Activated CD4-positive, alpha-beta memory T cell treated with anti-CD3 and anti-CD28 coated beads, Interleukin-2, amount 10 ng/mL, durations not matched to agents 7 days and 5 days (primary cell): Measurements from ENCODE around the gene ATP6V0D1. TPM values are rescaled to one million over a fixed set of nuclear protein-coding genes. Genes with fewer than 3 reads are reported as not detected.
"Not testable (repeated sequence)": the region's sequence is repeated elsewhere in the genome, so short reads cannot be mapped to it uniquely, and the experiment has no call there.

Source experiments
- CTCF ChIA-PET: fragments of 350-600 bp; sonication (Branson Sonifier 250); formaldehyde crosslinking; loops from one replicate; lab custom pipeline; 2021; ENCODE audit warnings: antibody characterized with exemption, inconsistent platforms; lab: Charles Lee
- POLR2A ChIA-PET: fragments of 350-600 bp; sonication (Branson Sonifier 250); formaldehyde crosslinking; loops from one replicate; lab custom pipeline; 2021; ENCODE audit warnings: antibody characterized with exemption; lab: Charles Lee
- DNase-seq: peaks from one replicate; pipeline ENCODE4 v3.0.0-alpha.2; 2020
- H3K27ac Mint-ChIP-seq: one replicate; pipeline ENCODE4 v1.8.0; 2021; ENCODE audit warnings: mild to moderate bottlenecking, mixed read lengths
- H3K27me3 Mint-ChIP-seq: one replicate; pipeline ENCODE4 v1.8.0; 2021; ENCODE audit warnings: mixed read lengths
- H3K36me3 Mint-ChIP-seq: one replicate; pipeline ENCODE4 v1.8.0; 2021; ENCODE audit warnings: low read depth, mixed read lengths
- H3K4me1 Mint-ChIP-seq: one replicate; pipeline ENCODE4 v1.8.0; 2021; ENCODE audit warnings: mixed read lengths
- H3K4me3 Mint-ChIP-seq: one replicate; pipeline ENCODE4 v1.8.0; 2021; ENCODE audit warnings: mild to moderate bottlenecking, mixed read lengths
- H3K9me3 Mint-ChIP-seq: one replicate; pipeline ENCODE4 v1.8.0; 2021; ENCODE audit warnings: mixed read lengths
- total RNA-seq, 2 experiments: library from RNA; stranded (reverse); gene quantifications; one replicate each; pipeline ENCODE4 v1.2.3, GENCODE V29; 2021

Gene ATP6V0D1
- total RNA-seq, 2 experiments from 2014 or later, result 52.8 to 59.5 TPM

DNA sequence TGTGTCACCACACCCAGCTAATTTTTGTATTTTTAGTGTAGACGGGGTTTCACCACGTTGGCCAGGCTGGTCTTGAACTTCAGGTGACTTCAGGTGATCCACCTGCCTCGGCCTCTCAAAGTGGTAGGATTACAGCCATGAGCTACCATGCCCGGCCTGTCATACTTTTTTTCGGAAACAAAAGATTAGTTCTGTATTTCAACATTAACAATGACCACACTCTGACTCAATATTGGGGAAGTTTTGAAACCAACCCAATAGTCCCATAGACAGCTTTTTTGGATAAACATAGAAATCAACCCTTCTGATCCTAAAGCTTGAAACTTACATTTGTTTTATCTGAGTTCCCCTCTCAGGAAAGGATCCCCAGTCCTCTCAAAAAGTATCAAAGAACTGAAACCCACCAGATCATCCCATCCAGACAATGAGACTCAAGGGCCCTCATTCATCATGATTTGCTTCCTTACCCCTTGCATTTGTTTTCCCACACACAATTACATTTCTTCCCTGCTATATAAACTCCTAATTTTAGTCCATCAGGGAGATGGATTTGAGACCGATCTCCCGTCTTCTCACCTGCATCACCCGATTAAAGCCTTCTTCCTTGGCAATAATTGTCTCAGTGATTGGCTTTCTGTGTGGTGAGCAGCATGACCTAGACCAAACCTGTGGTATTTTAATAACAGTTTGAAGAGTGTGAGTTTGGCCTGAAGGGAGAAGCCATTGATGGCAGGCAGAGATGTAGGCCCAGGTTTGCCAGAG lies 9.6 kb upstream of the ATP6V0D1 start:
- ChIA-PET POLR2A (interaction anchor here (3.1 to 6.6 kb wide), 2 partner anchors 9 to 24 kb away, joined by 10 to 32 read pairs; partner anchors contain the start of gene ATP6V0D1), CTCF (interaction anchor here (1.0 to 14.4 kb wide), 6 partner anchors 9 to 155 kb away, joined by 3 to 261 read pairs (median 10); partner anchors contain the start of genes ATP6V0D1 and CARMIL2)

DNA sequence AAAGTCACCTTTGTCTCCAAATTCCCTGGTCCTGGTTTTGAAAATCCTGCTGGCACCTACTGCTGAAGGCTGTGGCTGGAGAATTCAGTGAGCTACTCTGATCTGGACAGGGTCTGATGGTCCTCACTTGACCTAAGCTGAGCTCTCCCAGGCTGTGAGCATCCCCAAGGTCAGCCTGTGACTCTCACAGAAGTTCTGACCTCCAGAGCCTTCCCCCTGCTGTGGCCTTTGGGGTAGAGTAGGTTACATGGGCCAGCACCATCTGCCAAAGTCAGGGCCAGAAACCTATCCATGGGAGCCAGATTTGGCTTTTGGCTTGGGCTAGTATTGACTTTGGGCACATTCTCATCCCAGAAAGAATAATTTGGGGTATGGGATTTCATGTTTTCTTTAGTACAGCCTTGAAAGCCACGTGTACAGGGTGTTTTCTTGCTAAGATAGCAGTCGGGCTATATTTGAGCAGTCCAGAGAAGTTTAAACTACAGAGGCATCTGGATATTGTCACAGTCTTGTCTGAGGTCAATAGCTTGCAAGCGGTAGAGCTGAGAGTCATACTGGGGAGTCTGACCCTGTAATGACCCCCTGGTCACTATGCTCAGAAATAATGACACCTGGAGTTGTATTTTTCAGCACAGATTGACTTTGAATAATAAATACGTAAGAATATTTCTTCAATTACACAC lies 8.6 kb upstream of the ATP6V0D1 start:
- CTCF ChIA-PET, result interaction anchor here (0.8 to 14.4 kb wide), 5 partner anchors 8 to 156 kb away, joined by 3 to 261 read pairs (median 7); partner anchors contain the start of genes ATP6V0D1 and CARMIL2
- Mint-ChIP-seq H3K4me1 (peaks cover 5% of the 10 kb centered on the region), H3K36me3 (peaks cover 9% of the 10 kb centered on the region), H3K27me3 (no peaks in the 10 kb centered on the region), H3K27ac (no peak overlapping the region), H3K9me3 (no peaks in the 10 kb centered on the region), H3K4me3 (no peak overlapping the region)
- DNase-seq, result no peak
- POLR2A ChIA-PET, result interaction anchor here (3.1 to 6.6 kb wide), 2 partner anchors 8 to 25 kb away, joined by 10 to 32 read pairs; partner anchors contain the start of gene ATP6V0D1

More for the DNA sequence above, 9.6 kb upstream of the ATP6V0D1 start:
- H3K4me3 Mint-ChIP-seq, result no peak overlapping the region
- no peaks in the 10 kb centered on the region for H3K27me3 Mint-ChIP-seq
- peaks cover 7% of the 10 kb centered on the region for H3K4me1 Mint-ChIP-seq
- no peak for DNase-seq
- no peaks in the 10 kb centered on the region for H3K9me3 Mint-ChIP-seq
- H3K27ac Mint-ChIP-seq, result no peak overlapping the region
- peaks cover under 1% of the 10 kb centered on the region for H3K36me3 Mint-ChIP-seq

DNA sequence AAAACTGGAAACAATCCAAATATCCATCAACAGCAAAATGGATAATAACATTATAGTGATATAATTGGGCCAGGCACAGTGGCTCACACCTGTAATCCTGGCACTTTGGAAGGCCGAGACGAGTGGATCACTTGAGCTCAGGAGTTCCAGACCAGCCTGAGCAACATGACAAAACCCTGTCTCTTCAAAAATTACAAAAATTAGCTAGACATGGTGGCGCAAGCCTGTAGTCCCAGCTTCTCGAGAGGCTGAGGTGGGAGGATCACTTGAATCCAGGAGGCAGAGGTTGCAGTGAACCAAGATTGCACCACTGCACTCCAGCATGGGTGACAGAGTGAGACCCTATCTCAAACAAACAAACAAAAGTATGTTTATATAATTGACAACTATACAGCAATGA lies 6.6 kb upstream of the ATP6V0D1 start:
- H3K9me3 Mint-ChIP-seq, H3K4me3 Mint-ChIP-seq, H3K27me3 Mint-ChIP-seq, H3K27ac Mint-ChIP-seq, POLR2A ChIA-PET, DNase-seq: not testable (repeated sequence)
- peaks cover 16% of the 10 kb centered on the region for H3K36me3 Mint-ChIP-seq
- CTCF ChIA-PET, result interaction anchor here (1.5 to 14.4 kb wide), 2 partner anchors 27 to 33 kb away, joined by 6 to 261 read pairs; no protein-coding TSS in a partner anchor
- H3K4me1 Mint-ChIP-seq, result peaks cover 14% of the 10 kb centered on the region

DNA sequence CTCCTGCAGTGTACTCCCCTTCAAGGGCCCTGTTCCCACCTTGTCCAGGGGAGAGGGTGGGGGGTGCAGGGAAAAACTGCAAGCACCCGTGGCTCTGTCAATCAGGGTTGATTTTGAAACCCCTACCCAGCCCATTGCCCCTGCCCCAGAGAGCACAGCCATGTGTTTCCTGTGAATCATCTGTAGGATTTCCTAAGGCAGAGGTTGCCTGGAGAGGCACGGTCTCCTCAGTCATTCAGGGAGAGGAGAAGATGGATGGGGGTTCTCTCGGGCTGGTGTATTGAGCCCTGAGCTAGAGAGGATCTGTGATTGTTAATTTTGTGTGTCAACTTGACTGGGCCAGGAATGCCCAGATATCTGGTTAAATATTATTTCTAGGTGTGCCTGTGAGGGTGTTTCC lies 5.8 kb upstream of the ATP6V0D1 start:
- ChIA-PET POLR2A (no interaction called here), CTCF (interaction anchor here (1.5 to 14.4 kb wide), 2 partner anchors 28 to 34 kb away, joined by 6 to 261 read pairs; no protein-coding TSS in a partner anchor)
- H3K36me3 Mint-ChIP-seq, result peaks cover 16% of the 10 kb centered on the region
- H3K4me3 Mint-ChIP-seq, result no peak overlapping the region
- no peaks in the 10 kb centered on the region for H3K9me3 Mint-ChIP-seq
- no peak overlapping the region for H3K27ac Mint-ChIP-seq
- DNase-seq, result no peak
- peaks cover 17% of the 10 kb centered on the region for H3K4me1 Mint-ChIP-seq
- no peaks in the 10 kb centered on the region for H3K27me3 Mint-ChIP-seq

DNA sequence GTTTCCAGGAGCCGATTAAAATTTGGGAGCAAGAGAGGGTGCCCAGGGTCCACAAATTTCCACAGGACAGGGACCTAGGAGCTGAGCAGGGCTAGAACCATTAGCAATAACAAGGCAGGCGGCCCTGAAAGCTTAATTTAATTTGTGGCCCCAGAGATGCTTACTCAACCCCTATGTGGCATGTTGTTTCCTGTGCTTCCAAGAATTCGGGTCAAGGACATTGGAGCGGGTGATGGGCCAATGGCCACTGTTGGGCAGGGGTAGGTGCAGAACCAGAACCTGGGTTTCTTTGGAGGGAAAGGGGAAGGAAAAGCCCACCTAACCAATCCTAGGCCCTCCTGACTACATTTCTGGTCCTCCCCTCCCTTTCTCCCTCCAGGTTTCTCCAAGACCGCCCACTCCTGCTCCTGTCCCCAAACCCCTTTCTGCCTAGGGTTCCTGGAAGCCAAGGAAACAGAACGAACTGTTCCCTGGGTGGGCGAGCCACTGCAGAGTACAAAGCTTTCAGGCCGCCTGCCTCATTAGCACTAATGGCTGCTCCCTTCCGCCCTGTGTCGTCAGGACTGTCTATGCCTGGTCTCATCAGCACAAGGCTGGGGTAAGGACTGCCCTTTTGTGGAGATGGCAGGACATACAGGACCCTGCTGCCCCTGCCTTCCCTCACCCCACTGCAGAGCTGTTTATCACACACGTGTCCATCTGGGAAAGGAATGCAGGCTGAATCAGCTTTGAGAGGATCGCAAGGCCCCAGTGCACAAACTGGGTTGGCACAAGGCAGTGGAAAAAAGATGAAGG lies 3.0 kb upstream of the ATP6V0D1 start:
- Mint-ChIP-seq H3K27ac (peak overlapping the region; percentile 35), H3K4me3 (no peak overlapping the region), H3K9me3 (no peaks in the 10 kb centered on the region), H3K36me3 (peaks cover 16% of the 10 kb centered on the region), H3K27me3 (no peaks in the 10 kb centered on the region), H3K4me1 (peaks cover 31% of the 10 kb centered on the region)
- DNase-seq, result no peak
- CTCF ChIA-PET, result interaction anchor here (1.7 to 7.3 kb wide), 4 partner anchors 10 to 64 kb away, joined by 3 to 74 read pairs (median 39); no protein-coding TSS in a partner anchor
- POLR2A ChIA-PET, result no interaction called here

DNA sequence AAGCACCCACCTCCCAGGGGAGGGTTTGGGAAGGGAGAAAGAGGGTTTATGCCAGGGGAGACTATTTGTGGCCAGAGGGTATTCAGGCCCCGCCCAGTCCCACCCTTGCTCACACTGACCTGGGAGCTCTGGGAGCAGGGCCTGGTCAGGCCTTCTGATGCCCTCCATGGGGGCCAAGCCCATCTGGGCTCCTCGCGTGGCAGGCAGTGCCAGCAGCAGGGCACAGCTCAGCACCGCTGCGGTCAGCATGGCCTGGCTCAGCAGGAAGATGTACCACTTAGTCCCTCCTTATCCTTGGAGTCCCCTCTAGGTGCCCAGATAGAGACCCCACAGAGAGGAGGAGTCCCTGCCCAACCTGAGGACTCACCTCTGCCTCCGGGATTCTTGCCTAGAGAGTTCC lies 2.2 kb upstream of the ATP6V0D1 start, which contains the start of gene AGRP:
Gene AGRP (minus strand): TSS at position 398 of the 400 bp plus-strand sequence. CDS start 149 bp downstream, at position 249.
- POLR2A ChIA-PET, result interaction anchor here (0.6 kb wide), 1 partner anchor 313 kb away, joined by 3 read pairs; the partner anchor contains the start of gene NOL3
- Mint-ChIP-seq H3K27me3 (no peaks in the 10 kb centered on the region), H3K9me3 (no peaks in the 10 kb centered on the region), H3K36me3 (peaks cover 16% of the 10 kb centered on the region), H3K4me3 (peak within 1 kb of the TSS; percentile 98), H3K27ac (peak within 1 kb of the TSS; percentile 96), H3K4me1 (peaks cover 35% of the 10 kb centered on the region)
- CTCF ChIA-PET, result interaction anchor here (4.4 to 7.3 kb wide), 2 partner anchors 32 to 38 kb away, joined by 72 to 74 read pairs; no protein-coding TSS in a partner anchor
- DNase-seq, result no peak

DNA sequence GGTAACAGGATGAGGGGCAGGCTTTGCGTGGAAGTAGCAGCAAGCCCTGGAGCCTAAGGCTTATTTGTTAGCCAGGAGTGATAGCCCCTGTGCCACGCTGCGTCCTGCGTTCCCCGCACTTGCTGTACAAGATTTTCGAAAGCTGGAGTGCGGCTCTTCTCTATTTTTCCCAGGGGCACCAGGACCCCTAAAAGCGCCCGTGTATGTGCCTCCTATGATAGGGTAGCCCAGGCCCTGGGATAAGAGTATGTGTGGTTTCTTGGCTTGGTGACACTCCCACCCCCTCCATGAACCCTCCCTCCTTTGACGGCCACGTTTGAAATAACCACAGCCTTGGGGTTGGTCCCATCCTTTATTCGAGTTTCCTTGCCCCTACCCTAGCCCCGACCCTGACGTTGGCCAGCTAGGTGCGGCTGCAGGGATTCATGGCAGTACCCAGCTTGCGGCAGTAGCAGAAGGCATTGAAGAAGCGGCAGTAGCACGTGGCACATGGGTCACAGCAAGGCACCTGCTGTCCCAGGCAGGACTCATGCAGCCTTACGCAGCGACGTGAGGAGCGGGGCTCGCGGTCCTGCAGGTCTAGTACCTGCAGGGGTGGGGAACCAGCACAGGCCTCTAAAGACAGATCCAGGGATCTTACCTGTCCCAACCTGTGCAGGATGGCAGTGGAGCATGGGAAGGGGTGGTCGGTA lies 1.4 kb upstream of the ATP6V0D1 start:
- peak overlapping the region; percentile 98 for H3K4me3 Mint-ChIP-seq
- CTCF ChIA-PET, result interaction anchor here (1.0 to 7.3 kb wide), 16 partner anchors 9 to 190 kb away, joined by 3 to 74 read pairs (median 6); partner anchors contain the start of genes ACD, C16orf86 and ENKD1
- H3K4me1 Mint-ChIP-seq, result peaks cover 39% of the 10 kb centered on the region
- H3K36me3 Mint-ChIP-seq, result peaks cover 20% of the 10 kb centered on the region
- no peaks in the 10 kb centered on the region for H3K27me3 Mint-ChIP-seq
- POLR2A ChIA-PET, result interaction anchor here (0.6 to 3.0 kb wide), 10 partner anchors 10 to 312 kb away, joined by 3 to 32 read pairs (median 12); partner anchors contain the start of genes ACD, CTCF, NOL3 and PARD6A
- H3K9me3 Mint-ChIP-seq, result no peaks in the 10 kb centered on the region
- peak overlapping the region; percentile 96 for H3K27ac Mint-ChIP-seq
- DNase-seq, result no peak

DNA sequence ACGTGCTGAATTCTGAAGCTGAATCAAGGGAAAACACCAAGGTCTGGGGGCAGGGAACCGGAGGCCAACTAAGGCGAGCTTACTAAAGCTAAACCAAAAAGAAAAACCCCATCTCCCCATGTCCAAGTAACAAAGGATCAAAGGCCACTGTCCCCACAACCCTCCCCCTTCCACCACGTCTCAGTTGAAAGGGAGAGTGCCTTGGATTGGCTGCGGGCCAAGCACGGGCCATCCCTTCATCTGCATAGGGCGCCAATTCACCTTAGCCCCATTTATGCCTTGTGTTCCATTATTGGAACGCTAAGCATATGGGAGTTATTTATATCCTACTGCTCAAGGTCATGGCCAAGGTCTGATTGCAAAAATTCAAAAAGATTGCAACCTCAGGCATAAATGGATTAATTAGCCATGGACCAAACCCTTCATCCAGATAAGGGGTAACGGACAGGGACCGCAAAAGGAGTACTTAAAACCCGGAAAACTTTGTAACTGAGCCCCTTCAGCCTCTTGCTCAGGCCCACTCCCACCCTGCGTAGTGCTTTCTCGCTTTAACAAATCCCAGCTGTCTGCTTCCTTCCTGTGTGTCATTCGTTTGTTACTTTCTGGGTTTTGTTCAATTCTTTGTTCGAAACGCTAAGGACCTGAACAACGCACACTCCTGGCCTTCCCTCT lies 740 bp upstream of the ATP6V0D1 start:
- H3K9me3 Mint-ChIP-seq, result no peaks in the 10 kb centered on the region
- CTCF ChIA-PET, result interaction anchor here (0.7 to 7.3 kb wide), 41 partner anchors 8 to 534 kb away, joined by 3 to 74 read pairs (median 5); partner anchors contain the start of genes ACD, C16orf86, CARMIL2 and CTCF
- H3K4me1 Mint-ChIP-seq, result peaks cover 39% of the 10 kb centered on the region
- no peaks in the 10 kb centered on the region for H3K27me3 Mint-ChIP-seq
- H3K4me3 Mint-ChIP-seq, result peak overlapping the region; percentile 98
- peak overlapping the region; percentile 96 for H3K27ac Mint-ChIP-seq
- peaks cover 20% of the 10 kb centered on the region for H3K36me3 Mint-ChIP-seq
- POLR2A ChIA-PET, result interaction anchor here (0.7 to 3.0 kb wide), 32 partner anchors 9 to 455 kb away, joined by 3 to 32 read pairs (median 5); partner anchors contain the start of genes ACD, CARMIL2, CTCF and FHOD1
- peak; percentile 69 for DNase-seq

DNA sequence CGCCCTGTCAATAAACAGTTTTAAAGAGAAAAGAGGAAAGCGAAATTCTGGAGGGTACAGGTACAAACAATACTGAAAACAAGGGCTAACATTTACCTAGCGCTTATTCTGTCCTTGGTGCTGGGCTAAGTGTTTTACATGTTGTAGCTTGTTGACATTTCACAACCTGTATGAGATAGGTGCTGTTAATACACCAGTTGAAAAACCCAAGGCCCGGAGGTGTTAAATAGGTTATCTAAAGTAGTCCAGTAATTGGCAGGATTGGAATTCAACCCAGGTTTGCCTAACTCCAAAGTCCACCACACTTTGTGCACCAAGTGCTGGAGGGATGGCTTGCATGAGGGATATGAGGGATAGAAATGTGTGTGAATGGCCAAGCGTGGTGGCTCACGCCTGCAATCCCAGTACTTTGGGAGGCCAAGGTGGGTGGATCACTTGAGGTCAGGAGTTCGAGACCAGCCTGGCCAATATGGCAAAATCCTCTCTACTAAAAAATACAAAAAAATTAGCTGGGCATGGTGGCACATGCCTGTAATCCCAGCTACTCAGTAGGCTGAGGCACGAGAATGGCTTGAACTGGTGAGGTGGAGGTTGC lies 2.9 kb downstream of the ATP6V0D1 start:
- CTCF ChIA-PET, result no interaction called here
- no peak for DNase-seq
- no peak overlapping the region for H3K27ac Mint-ChIP-seq
- H3K4me1 Mint-ChIP-seq, result peaks cover 40% of the 10 kb centered on the region
- peaks cover 9% of the 10 kb centered on the region for H3K36me3 Mint-ChIP-seq
- H3K4me3 Mint-ChIP-seq, result no peak overlapping the region
- POLR2A ChIA-PET, result no interaction called here
- no peaks in the 10 kb centered on the region for H3K27me3 Mint-ChIP-seq
- H3K9me3 Mint-ChIP-seq, result no peaks in the 10 kb centered on the region

DNA sequence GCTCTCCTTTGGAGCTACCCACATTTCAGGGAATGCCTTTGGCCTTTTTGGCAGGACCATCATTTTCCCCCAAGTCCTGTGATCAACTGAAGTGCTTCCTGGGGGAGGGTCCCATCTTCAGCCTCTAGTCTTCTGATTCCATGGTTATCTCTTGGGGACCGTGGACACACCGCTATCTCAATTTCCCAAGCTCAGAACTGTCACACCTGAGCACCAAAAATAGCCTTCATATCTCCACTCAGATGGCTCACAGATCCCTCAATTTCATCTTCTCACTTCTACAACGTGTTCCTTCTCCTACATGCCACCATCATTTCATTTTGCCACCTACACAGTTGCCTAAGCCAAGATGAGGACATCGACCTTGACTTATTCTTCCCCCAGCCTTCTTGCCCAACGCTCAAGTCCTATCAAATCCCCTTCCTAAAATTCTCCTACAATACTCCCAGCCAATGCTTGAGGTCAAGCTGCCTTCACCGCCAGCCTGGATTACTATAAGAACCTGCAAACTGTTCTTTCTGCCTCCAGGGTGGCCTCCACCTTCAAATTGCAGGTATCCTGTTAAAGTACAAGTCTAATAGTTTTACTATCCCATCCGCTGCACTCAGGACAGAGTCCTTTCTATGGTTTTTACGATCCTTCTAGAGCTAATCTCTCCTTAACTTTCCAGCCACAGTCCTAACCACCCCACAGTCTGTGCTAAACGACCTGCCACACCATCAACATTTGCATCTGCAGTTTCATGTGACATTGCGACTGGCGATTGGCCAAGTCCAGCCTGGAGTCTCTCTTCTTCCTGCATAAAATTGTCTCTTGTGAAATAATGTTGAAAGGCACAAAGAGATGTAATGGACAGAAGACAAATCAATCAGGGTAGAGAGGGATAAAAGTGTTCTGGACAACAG lies 6.2 kb downstream of the ATP6V0D1 start:
- Mint-ChIP-seq H3K4me3 (no peak overlapping the region), H3K9me3 (no peaks in the 10 kb centered on the region), H3K36me3 (peaks cover 9% of the 10 kb centered on the region), H3K4me1 (peaks cover 29% of the 10 kb centered on the region), H3K27ac (no peak overlapping the region), H3K27me3 (no peaks in the 10 kb centered on the region)
- DNase-seq, result no peak
- CTCF ChIA-PET, result no interaction called here
- POLR2A ChIA-PET, result interaction anchor here (0.6 kb wide), 1 partner anchor 190 kb away, joined by 3 read pairs; no protein-coding TSS in a partner anchor
